Uterus (tissue), 2 donors: ENCODE data around the gene PRG2.

Experiments used
- POLR2A ChIP-seq, 2 donors: fragments of 450-650 bp; IDR thresholded peaks; one replicate each; pipeline ENCODE4 v1.6.1; 2016; ENCODE audit warnings: antibody characterized with exemption in 2 of 2, mild to moderate bottlenecking in 1 of 2, moderate library complexity in 1 of 2
- TF ChIP-seq, protein P1 (sequence below), 4 experiments: fragments of 200-600 bp in 2 of 4; fragments of 450-650 bp in 2 of 4; sonication (generic) in 2 of 4; IDR thresholded peaks; one replicate each; pipeline ENCODE4 v1.5.1; 2016 to 2019; ENCODE audit warnings: antibody characterized with exemption in 4 of 4, mild to moderate bottlenecking in 2 of 4, moderate library complexity in 1 of 4

DNA sequence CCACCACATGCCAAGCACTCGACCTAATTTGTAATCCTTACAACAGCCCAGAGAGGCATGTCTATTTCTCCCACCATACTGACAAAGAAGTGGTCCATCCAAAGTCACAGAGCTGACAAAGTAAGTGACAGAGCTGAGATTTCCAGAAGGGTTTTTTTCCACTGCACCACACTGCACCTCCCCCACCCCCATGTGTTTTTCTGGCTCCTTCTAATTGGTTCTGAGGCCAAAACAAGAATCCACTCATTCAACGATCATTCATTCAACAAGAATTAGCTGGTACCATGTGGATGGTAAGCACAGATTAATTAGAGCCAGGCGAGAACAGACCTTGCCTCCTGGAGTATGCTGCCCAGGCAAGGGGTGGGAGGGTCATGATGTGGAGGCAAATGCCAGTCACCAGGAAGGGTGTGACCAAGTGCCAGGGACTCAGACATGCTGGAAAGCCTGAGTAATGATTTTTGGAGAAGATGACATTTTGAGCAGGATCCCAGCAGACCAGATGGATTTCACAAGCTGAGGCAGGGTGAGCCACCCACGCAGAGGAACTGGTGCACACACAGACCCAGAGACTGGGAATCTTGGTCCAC, 14.9 kb upstream of the PRG2 start:
- TF ChIP-seq, protein P1, sequence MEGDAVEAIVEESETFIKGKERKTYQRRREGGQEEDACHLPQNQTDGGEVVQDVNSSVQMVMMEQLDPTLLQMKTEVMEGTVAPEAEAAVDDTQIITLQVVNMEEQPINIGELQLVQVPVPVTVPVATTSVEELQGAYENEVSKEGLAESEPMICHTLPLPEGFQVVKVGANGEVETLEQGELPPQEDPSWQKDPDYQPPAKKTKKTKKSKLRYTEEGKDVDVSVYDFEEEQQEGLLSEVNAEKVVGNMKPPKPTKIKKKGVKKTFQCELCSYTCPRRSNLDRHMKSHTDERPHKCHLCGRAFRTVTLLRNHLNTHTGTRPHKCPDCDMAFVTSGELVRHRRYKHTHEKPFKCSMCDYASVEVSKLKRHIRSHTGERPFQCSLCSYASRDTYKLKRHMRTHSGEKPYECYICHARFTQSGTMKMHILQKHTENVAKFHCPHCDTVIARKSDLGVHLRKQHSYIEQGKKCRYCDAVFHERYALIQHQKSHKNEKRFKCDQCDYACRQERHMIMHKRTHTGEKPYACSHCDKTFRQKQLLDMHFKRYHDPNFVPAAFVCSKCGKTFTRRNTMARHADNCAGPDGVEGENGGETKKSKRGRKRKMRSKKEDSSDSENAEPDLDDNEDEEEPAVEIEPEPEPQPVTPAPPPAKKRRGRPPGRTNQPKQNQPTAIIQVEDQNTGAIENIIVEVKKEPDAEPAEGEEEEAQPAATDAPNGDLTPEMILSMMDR (IDR thresholded peaks at IDR 0.05) = no peak
- TF ChIP-seq POLR2A (IDR thresholded peaks at IDR 0.05) = no peak
